Ureter (tissue), 1 donor: ENCODE measurements around the gene ANKRD42. TPM values are rescaled to one million over a fixed set of nuclear protein-coding genes. Genes with fewer than 3 reads are reported as not detected.

Experiments
- DNase-seq: peaks from one replicate; pipeline ENCODE4 v3.0.0-alpha.2; 2020; ENCODE audit warnings: low spot score
- total RNA-seq: library from RNA; stranded (reverse); gene quantifications from one replicate; pipeline ENCODE4 v1.2.4, GENCODE V29; 2023
- donor health status: DM: yes; HTN: yes; CAD: no.

The ANKRD42 gene
- total RNA-seq, 1 donor from 2014 or later: 13.0 TPM

GRCh38 chr11:83287631-83288030, 94.1 kb downstream of the ANKRD42 start:
- no peak for DNase-seq

GRCh38 chr11:83292709-83293456, 99.4 kb downstream of the ANKRD42 start:
- no peak for DNase-seq

- no peak for DNase-seq
Measured at GRCh38 chr11:83293457-83293774, 99.9 kb downstream of the ANKRD42 start.

- DNase-seq: no peak
Measured at GRCh38 chr11:83294208-83294607, 100.7 kb downstream of the ANKRD42 start.

Other genes starting within 250 kb of the ANKRD42 start
- 18.4 TPM for gene RAB30, start 121.8 kb upstream of the ANKRD42 start, total RNA-seq
- gene PCF11, start 36.6 kb upstream of the ANKRD42 start, total RNA-seq: 106 TPM
- 41.1 TPM for gene CCDC90B, start 92.7 kb downstream of the ANKRD42 start, total RNA-seq